HepG2 (cell line): ENCODE measurements around the gene ASCC2. TPM values are rescaled to one million over a fixed set of nuclear protein-coding genes. Genes with fewer than 3 reads are reported as not detected.

Experiments
- ATAC-seq: fragments of 200-7000 bp; cut with Tn5 transposase; 3 replicates; pipeline ENCODE4 v1.9.1; 2020; ENCODE audit warnings: mild to moderate bottlenecking, moderate library complexity
- BruUV-seq: library from RNA; stranded (reverse); fragments of 400-500 nt; replicated peaks from 2 replicates; lab custom pipeline; 2021; lab: Mats Ljungman, UMichigan
- CTCF ChIA-PET: fragments of 300-600 bp; formaldehyde crosslinking; extraction: SDS; loops from one replicate; lab custom pipeline; 2021; ENCODE audit warnings: low total read pairs, inconsistent platforms, low intra/inter-chr PET ratio; lab: Yijun Ruan, JAX
- POLR2A ChIA-PET: fragments of 350-600 bp; sonication (Branson Sonifier 250); formaldehyde crosslinking; loops from one replicate; lab custom pipeline; 2020; ENCODE audit warnings: antibody characterized with exemption, inconsistent platforms; lab: Yijun Ruan, JAX
- DNase-seq: peaks from one replicate; pipeline ENCODE4 v3.0.0-alpha.2; 2015; ENCODE audit warnings: low spot score
- FAIRE-seq: peaks from 3 replicates; lab custom pipeline; 2011; peaks lifted over from hg19 to GRCh38; lab: Jason Lieb, UNC
- H2AFZ ChIP-seq: one replicate; pipeline ENCODE4 v1.6.1; 2011; ENCODE audit warnings: low read length, inconsistent platforms
- H3K27ac ChIP-seq: fragments of 300-600 bp; 3 replicates; pipeline ENCODE4 v1.8.0; 2011; ENCODE audit warnings: mixed run types, mild to moderate bottlenecking, mixed read lengths, low read length, inconsistent platforms; ENCODE audit not compliant: insufficient read depth; ENCODE audit errors: extremely low read length
- H3K27me3 ChIP-seq, 2 experiments: fragments of 200-600 bp in 1 of 2; 2 replicates in 1 of 2; 3 replicates in 1 of 2; pipeline versions ENCODE4 v1.6.0 to v1.8.0; 2011; ENCODE audit warnings: low read length in 2 of 2, mild to moderate bottlenecking in 2 of 2, moderate library complexity in 2 of 2, inconsistent platforms in 1 of 2; ENCODE audit not compliant: insufficient read depth in 2 of 2, control insufficient read depth in 1 of 2
- H3K36me3 ChIP-seq, 2 experiments: fragments of 200-600 bp in 1 of 2; replicated peaks in 1 of 2; 2 replicates in 1 of 2; 3 replicates in 1 of 2; pipeline versions ENCODE4 v1.5.1 to v1.8.0; 2011; ENCODE audit warnings: low read length in 2 of 2, inconsistent platforms in 1 of 2; ENCODE audit not compliant: insufficient read depth in 2 of 2, control insufficient read depth in 1 of 2
- H3K4me1 ChIP-seq: 2 replicates; pipeline ENCODE4 v1.5.1; 2012; ENCODE audit warnings: low read length, inconsistent platforms; ENCODE audit not compliant: insufficient read depth
- H3K4me2 ChIP-seq: 2 replicates; pipeline ENCODE4 v1.6.0; 2011; ENCODE audit warnings: low read depth, low read length, inconsistent platforms
- H3K4me3 ChIP-seq, 3 experiments: fragments of 200-600 bp in 1 of 3; sonication (generic), shearing (Covaris generic) in 1 of 3; replicated peaks in 1 of 3; 2 replicates each; pipeline ENCODE4 v1.5.1; 2011 to 2016; ENCODE audit warnings: low read length in 3 of 3, inconsistent platforms in 2 of 3, low read depth in 2 of 3, mild to moderate bottlenecking in 2 of 3, control low read depth in 1 of 3, mixed read lengths in 1 of 3; ENCODE audit not compliant: insufficient read depth in 1 of 3
- H3K79me2 ChIP-seq: one replicate; pipeline ENCODE4 v1.6.1; 2011; ENCODE audit warnings: low read length, inconsistent platforms; ENCODE audit not compliant: insufficient read depth
- H3K9ac ChIP-seq: 2 replicates; pipeline ENCODE4 v1.6.0; 2011; ENCODE audit warnings: mild to moderate bottlenecking, low read depth, low read length, inconsistent platforms; ENCODE audit not compliant: insufficient read depth
- H3K9me3 ChIP-seq: 2 replicates; pipeline ENCODE4 v1.5.1; 2012; ENCODE audit warnings: mild to moderate bottlenecking, low read length
- H4K20me1 ChIP-seq: 2 replicates; pipeline ENCODE4 v1.6.0; 2011; ENCODE audit warnings: inconsistent platforms, mild to moderate bottlenecking, low read length, moderate library complexity; ENCODE audit not compliant: insufficient read depth
- ATAD3A ChIP-seq: sonication (generic); formaldehyde crosslinking; IDR thresholded peaks from 2 replicates; pipeline ENCODE4 v1.4.0; 2020; ENCODE audit warnings: missing genetic modification reagents
- CEBPB ChIP-seq: IDR thresholded peaks from 2 replicates; pipeline ENCODE4 v1.6.1; 2011; ENCODE audit warnings: low read depth, low read length, improper control_type of control experiment, borderline replicate concordance
- HOXA3 ChIP-seq: sonication (generic); formaldehyde crosslinking; IDR thresholded peaks from 2 replicates; pipeline ENCODE4 v1.5.0; 2020; ENCODE audit warnings: missing genetic modification reagents
- IRX3 ChIP-seq: sonication (generic); formaldehyde crosslinking; IDR thresholded peaks from 2 replicates; pipeline ENCODE4 v1.8.1; 2023; ENCODE audit warnings: mild to moderate bottlenecking, low read depth, missing genetic modification reagents, borderline replicate concordance
- NCOA5 ChIP-seq: sonication (generic); formaldehyde crosslinking; IDR thresholded peaks from 2 replicates; pipeline ENCODE4 v1.4.0; 2020; ENCODE audit warnings: missing genetic modification reagents
- SATB2 ChIP-seq: sonication (generic); formaldehyde crosslinking; IDR thresholded peaks from 2 replicates; pipeline ENCODE4 v1.5.0; 2020; ENCODE audit warnings: missing genetic modification reagents
- ZNF138 ChIP-seq: sonication (generic); formaldehyde crosslinking; IDR thresholded peaks from 2 replicates; pipeline ENCODE4 v1.5.0; 2020; ENCODE audit warnings: mild to moderate bottlenecking, low read depth, missing genetic modification reagents
- ZNF747 ChIP-seq: sonication (generic); formaldehyde crosslinking; IDR thresholded peaks from 2 replicates; pipeline ENCODE4 v1.8.1; 2023; ENCODE audit warnings: missing genetic modification reagents, mild to moderate bottlenecking, borderline replicate concordance
- WGBS: methylation state at CpG from one replicate; pipeline ENCODE4 v1.1.6; 2017; ENCODE audit warnings: low lambda C conversion rate; 5-methylcytosine and 5-hydroxymethylcytosine counted together
- in situ Hi-C: cut with HindIII; loops from 2 replicates; pipeline ENCODE4 v1.10.0; 2017; ENCODE audit warnings: low pct_unique_long_range_greater_than_20kb; ENCODE audit not compliant: extremely low pct_ligation_motif_present
- intact Hi-C: fragments of 100-400 bp; cut with micrococcal nuclease; formaldehyde crosslinking; loops from one replicate; pipeline ENCODE4 v1.10.0; 2022; ENCODE audit not compliant: unreplicated experiment
- polyA plus RNA-seq, 8 experiments: library from polyadenylated mRNA; depleted of rRNA in 3 of 8; stranded (reverse) in 7 of 8; unstranded in 1 of 8; fragments of >200 nt; fragmentation: Illumina TruSeq in 4 of 8; extraction: Trizol in 4 of 8; gene quantifications; 2 replicates each; pipeline versions ENCODE4 v1.2.1 to v1.2.3, GENCODE V29; 2011 to 2016; ENCODE audit warnings: low read depth in 4 of 8, missing spikeins in 1 of 8, mixed read lengths in 1 of 8; ENCODE audit not compliant: insufficient read depth in 1 of 8
- total RNA-seq, 5 experiments: library from RNA; depleted of rRNA; stranded (reverse); fragments of >200 nt; fragmentation: Illumina TruSeq; extraction: Trizol; gene quantifications; 2 replicates each; pipeline ENCODE4 v1.2.3, GENCODE V29; 2016; ENCODE audit warnings: low read depth in 1 of 5
- TF ChIP-seq, protein P1 (sequence below): sonication (generic); formaldehyde crosslinking; IDR thresholded peaks from 2 replicates; pipeline ENCODE4 v1.8.0; 2022; ENCODE audit warnings: missing genetic modification reagents, mild to moderate bottlenecking, moderate library complexity, borderline replicate concordance
- TF ChIP-seq, protein P2 (sequence below): sonication (generic); formaldehyde crosslinking; conservative IDR thresholded peaks from 2 replicates; pipeline ENCODE4 v1.8.0; 2022; ENCODE audit warnings: missing genetic modification reagents

The ASCC2 gene
- total and polyA plus RNA-seq, 2 of the 13 experiments (the other 11 are each of a cell fraction or from before 2014, with no cell fraction given) = 26.2 to 26.3 TPM

DNA sequence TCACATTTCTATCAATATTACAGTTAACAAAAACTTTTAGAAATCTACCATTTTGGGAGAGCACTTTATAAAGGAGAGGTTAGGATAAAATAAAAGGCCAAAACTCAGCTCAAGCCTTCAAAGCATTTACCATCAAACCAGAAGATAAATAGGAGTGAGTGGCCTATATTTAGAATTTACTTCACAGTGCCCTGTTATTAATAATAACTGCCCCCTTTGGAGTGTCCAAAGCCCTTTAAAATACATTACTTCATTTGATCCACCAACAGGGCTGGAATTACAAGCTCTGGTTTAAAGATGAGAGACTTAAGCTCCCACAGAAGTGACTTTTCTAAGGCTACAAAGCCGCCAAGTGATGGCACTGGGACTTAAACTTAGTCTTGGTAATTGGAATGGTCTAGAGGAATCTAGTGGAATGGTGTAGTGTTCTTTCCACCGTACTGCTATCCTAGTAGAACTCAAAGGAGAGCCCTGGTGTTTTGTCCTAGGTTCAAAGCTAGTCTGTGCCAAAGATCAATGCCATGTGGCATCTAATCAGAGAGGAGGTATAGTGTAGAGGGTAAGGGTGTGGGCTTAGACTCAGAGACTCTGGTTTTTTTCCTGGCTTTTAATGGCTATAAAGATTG, 23.7 kb upstream of the ASCC2 start (continued):
- TF ChIP-seq, protein P1, sequence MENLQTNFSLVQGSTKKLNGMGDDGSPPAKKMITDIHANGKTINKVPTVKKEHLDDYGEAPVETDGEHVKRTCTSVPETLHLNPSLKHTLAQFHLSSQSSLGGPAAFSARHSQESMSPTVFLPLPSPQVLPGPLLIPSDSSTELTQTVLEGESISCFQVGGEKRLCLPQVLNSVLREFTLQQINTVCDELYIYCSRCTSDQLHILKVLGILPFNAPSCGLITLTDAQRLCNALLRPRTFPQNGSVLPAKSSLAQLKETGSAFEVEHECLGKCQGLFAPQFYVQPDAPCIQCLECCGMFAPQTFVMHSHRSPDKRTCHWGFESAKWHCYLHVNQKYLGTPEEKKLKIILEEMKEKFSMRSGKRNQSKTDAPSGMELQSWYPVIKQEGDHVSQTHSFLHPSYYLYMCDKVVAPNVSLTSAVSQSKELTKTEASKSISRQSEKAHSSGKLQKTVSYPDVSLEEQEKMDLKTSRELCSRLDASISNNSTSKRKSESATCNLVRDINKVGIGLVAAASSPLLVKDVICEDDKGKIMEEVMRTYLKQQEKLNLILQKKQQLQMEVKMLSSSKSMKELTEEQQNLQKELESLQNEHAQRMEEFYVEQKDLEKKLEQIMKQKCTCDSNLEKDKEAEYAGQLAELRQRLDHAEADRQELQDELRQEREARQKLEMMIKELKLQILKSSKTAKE = no peak
- no peak for TF ChIP-seq ATAD3A (CRISPR knock-in tag)
- TF ChIP-seq, protein P2, sequence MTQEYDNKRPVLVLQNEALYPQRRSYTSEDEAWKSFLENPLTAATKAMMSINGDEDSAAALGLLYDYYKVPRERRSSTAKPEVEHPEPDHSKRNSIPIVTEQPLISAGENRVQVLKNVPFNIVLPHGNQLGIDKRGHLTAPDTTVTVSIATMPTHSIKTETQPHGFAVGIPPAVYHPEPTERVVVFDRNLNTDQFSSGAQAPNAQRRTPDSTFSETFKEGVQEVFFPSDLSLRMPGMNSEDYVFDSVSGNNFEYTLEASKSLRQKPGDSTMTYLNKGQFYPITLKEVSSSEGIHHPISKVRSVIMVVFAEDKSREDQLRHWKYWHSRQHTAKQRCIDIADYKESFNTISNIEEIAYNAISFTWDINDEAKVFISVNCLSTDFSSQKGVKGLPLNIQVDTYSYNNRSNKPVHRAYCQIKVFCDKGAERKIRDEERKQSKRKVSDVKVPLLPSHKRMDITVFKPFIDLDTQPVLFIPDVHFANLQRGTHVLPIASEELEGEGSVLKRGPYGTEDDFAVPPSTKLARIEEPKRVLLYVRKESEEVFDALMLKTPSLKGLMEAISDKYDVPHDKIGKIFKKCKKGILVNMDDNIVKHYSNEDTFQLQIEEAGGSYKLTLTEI (CRISPR knock-in tag) = no peak

DNA sequence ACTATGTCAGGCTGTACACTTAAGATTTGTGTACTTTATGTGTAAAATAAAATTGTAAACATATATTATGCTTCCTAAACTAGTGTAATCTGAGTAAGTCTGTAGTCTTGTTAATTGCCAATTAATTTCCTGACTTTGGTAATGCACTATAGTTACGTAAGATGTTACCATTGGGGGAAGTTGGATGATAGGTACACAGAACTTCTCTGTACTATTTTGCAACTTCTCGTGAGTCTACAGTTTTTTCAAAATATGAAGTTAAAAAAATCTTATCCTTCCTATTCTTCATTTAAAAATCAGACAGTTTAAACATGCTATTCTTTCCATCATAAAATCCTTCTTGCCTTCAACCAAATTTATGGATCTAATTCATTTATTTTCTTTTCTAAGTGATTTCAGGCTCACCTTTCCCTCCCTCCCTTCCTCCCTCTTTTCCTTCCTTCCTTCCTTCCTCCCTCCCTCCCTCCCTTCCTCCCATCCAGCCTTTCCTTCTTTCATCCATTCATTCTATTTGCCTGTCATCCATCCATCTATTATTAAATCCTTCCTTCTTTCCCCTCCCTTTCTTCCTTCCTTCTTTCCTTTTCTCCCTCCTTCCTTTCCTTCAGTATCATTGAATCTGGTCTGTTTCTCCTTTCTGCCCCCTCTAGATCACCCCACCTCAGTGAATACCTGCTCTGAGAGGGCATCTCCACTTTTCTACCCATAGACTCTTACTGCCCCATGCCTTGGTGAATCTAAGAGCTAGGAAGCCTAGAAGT, 22.1 kb upstream of the ASCC2 start:
- no peaks in the 10 kb centered on the region for H3K79me2 ChIP-seq
- no peaks in the 10 kb centered on the region for H4K20me1 ChIP-seq
- CTCF ChIA-PET = no interaction called here
- BruUV-seq = no TSS peak
- intact Hi-C loops (no loop called here), in situ Hi-C loops (no loop called here)
- H3K4me1 ChIP-seq = peaks cover 10% of the 10 kb centered on the region
- WGBS = 11% methylated on average over 2 of the region's 2 CpGs
- no peak overlapping the region for H3K9ac ChIP-seq
- H3K27ac ChIP-seq = no peak overlapping the region
- no peaks in the 10 kb centered on the region for H3K27me3 ChIP-seq
- no peak for DNase-seq
- no peaks in the 10 kb centered on the region for H3K36me3 ChIP-seq
- no peak for FAIRE-seq
- no peak overlapping the region for H3K4me3 ChIP-seq
- H3K9me3 ChIP-seq = no peaks in the 10 kb centered on the region
- TF ChIP-seq IRX3 (no peak), SATB2 (CRISPR knock-in tag) (no peak), HOXA3 (CRISPR knock-in tag) (no peak), CEBPB (0 out of 2 replicates have a peak, but pooled peaks have one; percentile 16), ZNF138 (no peak), ZNF747 (CRISPR knock-in tag) (no peak), NCOA5 (no peak)
- no peak overlapping the region for H3K4me2 ChIP-seq
- POLR2A ChIA-PET = no interaction called here
- H2AFZ ChIP-seq = no peak overlapping the region
- ATAC-seq = no peak
